HG03565 (cell line): ENCODE results near the gene MIPOL1.
"Not testable (repeated sequence)": the region's sequence is repeated elsewhere in the genome, so short reads cannot be mapped to it uniquely, and the experiment has no call there.

Experiments used
- ATAC-seq: cut with Tn5 transposase; IDR thresholded peaks from one replicate; pipeline ENCODE4 v1.9.1; 2021; ENCODE audit warnings: mild to moderate bottlenecking, moderate library complexity; ENCODE audit not compliant: unreplicated experiment

Gene MIPOL1

GRCh38 chr14:37186865-37187264 is 10.9 kb upstream of the MIPOL1 start:
- no peak for ATAC-seq

- ATAC-seq: no peak
Observed at GRCh38 chr14:37187294-37187693, 10.4 kb upstream of the MIPOL1 start.

- not testable (repeated sequence) for ATAC-seq
Observed at GRCh38 chr14:37187840-37188577, 9.7 kb upstream of the MIPOL1 start.

GRCh38 chr14:37189733-37190132 is 8.0 kb upstream of the MIPOL1 start:
- ATAC-seq: not testable (repeated sequence)

- no peak for ATAC-seq
Observed at GRCh38 chr14:37194698-37195097, 3.0 kb upstream of the MIPOL1 start.

- no peak for ATAC-seq
Observed at GRCh38 chr14:37195327-37195726, 2.4 kb upstream of the MIPOL1 start.

GRCh38 chr14:37196604-37197420 is 925 bp upstream of the MIPOL1 start:
- ATAC-seq: no peak

GRCh38 chr14:37198273-37198598 is 499 bp downstream of the MIPOL1 start:
- no peak for ATAC-seq

- ATAC-seq: no peak
Observed at GRCh38 chr14:37198907-37199306, 1.2 kb downstream of the MIPOL1 start.

GRCh38 chr14:37201724-37202123 is 4.0 kb downstream of the MIPOL1 start:
- ATAC-seq: no peak

- ATAC-seq: no peak
Observed at GRCh38 chr14:37202265-37202664, 4.5 kb downstream of the MIPOL1 start.

- ATAC-seq: no peak
Observed at GRCh38 chr14:37202812-37203211, 5.1 kb downstream of the MIPOL1 start.

- ATAC-seq: no peak
Observed at GRCh38 chr14:37203423-37203822, 5.7 kb downstream of the MIPOL1 start.

GRCh38 chr14:37205623-37206605 is 8.2 kb downstream of the MIPOL1 start:
- ATAC-seq: not testable (repeated sequence)

- not testable (repeated sequence) for ATAC-seq
Observed at GRCh38 chr14:37209617-37210016, 11.9 kb downstream of the MIPOL1 start.

GRCh38 chr14:37210448-37210847 is 12.7 kb downstream of the MIPOL1 start:
- no peak for ATAC-seq

- ATAC-seq: no peak
Observed at GRCh38 chr14:37213016-37213415, 15.3 kb downstream of the MIPOL1 start.

- no peak for ATAC-seq
Observed at GRCh38 chr14:37215345-37215744, 17.6 kb downstream of the MIPOL1 start.

GRCh38 chr14:37221073-37221472 is 23.3 kb downstream of the MIPOL1 start:
- no peak for ATAC-seq

GRCh38 chr14:37223947-37224474 is 26.3 kb downstream of the MIPOL1 start:
- no peak for ATAC-seq

- not testable (repeated sequence) for ATAC-seq
Observed at GRCh38 chr14:37225668-37226067, 27.9 kb downstream of the MIPOL1 start.
